HepG2 (cell line): ENCODE results near the gene EDN2. TPM values are rescaled to one million over a fixed set of nuclear protein-coding genes. Genes with fewer than 3 reads are reported as not detected.
A peak's percentile ranks its signal among the peaks of the same experiment; 100 is the strongest.

Experiments used
- MAZ ChIP-seq, 2 experiments: sonication (generic) in 1 of 2; formaldehyde crosslinking in 1 of 2; IDR thresholded peaks; 2 replicates each; pipeline versions ENCODE4 v1.5.0 to v1.6.1; 2012 to 2020; ENCODE audit warnings: low read depth in 2 of 2, mild to moderate bottlenecking in 2 of 2, borderline replicate concordance in 1 of 2, improper control_type of control experiment in 1 of 2, low read length in 1 of 2, missing genetic modification reagents in 1 of 2, moderate library complexity in 1 of 2
- SATB2 ChIP-seq: sonication (generic); formaldehyde crosslinking; IDR thresholded peaks from 2 replicates; pipeline ENCODE4 v1.5.0; 2020; ENCODE audit warnings: missing genetic modification reagents
- SMAD3 ChIP-seq: sonication (generic); formaldehyde crosslinking; IDR thresholded peaks from 2 replicates; pipeline ENCODE4 v1.4.0; 2020; ENCODE audit warnings: missing genetic modification reagents
- STAG1 ChIP-seq: sonication (generic); formaldehyde crosslinking; IDR thresholded peaks from 2 replicates; pipeline ENCODE4 v1.4.0; 2020; ENCODE audit warnings: missing genetic modification reagents
- TBX2 ChIP-seq: sonication (generic); formaldehyde crosslinking; IDR thresholded peaks from 2 replicates; pipeline ENCODE4 v1.5.0; 2020; ENCODE audit warnings: missing genetic modification reagents, mild to moderate bottlenecking, borderline replicate concordance
- YEATS2 ChIP-seq: sonication (generic); formaldehyde crosslinking; IDR thresholded peaks from 2 replicates; pipeline ENCODE4 v1.4.0; 2020; ENCODE audit warnings: missing genetic modification reagents, borderline replicate concordance
- ZNF207 ChIP-seq: fragments of 450-650 bp; IDR thresholded peaks from 2 replicates; pipeline ENCODE4 v1.6.1; 2016; ENCODE audit warnings: antibody characterized with exemption, borderline replicate concordance
- ZNF629 ChIP-seq: sonication (generic); formaldehyde crosslinking; conservative IDR thresholded peaks from 2 replicates; pipeline ENCODE4 v1.5.0; 2020; ENCODE audit warnings: missing genetic modification reagents
- ZNF670 ChIP-seq: sonication (generic); formaldehyde crosslinking; IDR thresholded peaks from 2 replicates; pipeline ENCODE4 v1.8.0; 2022; ENCODE audit warnings: mild to moderate bottlenecking, missing genetic modification reagents, borderline replicate concordance
- polyA plus RNA-seq, 8 experiments: library from polyadenylated mRNA; depleted of rRNA in 3 of 8; stranded (reverse) in 7 of 8; unstranded in 1 of 8; fragments of >200 nt; fragmentation: Illumina TruSeq in 4 of 8; extraction: Trizol in 4 of 8; gene quantifications; 2 replicates each; pipeline versions ENCODE4 v1.2.1 to v1.2.3, GENCODE V29; 2011 to 2016; ENCODE audit warnings: low read depth in 4 of 8, missing spikeins in 1 of 8, mixed read lengths in 1 of 8; ENCODE audit not compliant: insufficient read depth in 1 of 8
- total RNA-seq, 5 experiments: library from RNA; depleted of rRNA; stranded (reverse); fragments of >200 nt; fragmentation: Illumina TruSeq; extraction: Trizol; gene quantifications; 2 replicates each; pipeline ENCODE4 v1.2.3, GENCODE V29; 2016; ENCODE audit warnings: low read depth in 1 of 5
- TF ChIP-seq, protein P1 (sequence below): IDR thresholded peaks from 2 replicates; pipeline ENCODE4 v1.6.1; 2016; ENCODE audit warnings: missing biosample characterization, missing genetic modification reagents, low read depth
- TF ChIP-seq, protein P2 (sequence below): IDR thresholded peaks from 2 replicates; pipeline ENCODE4 v1.6.1; 2018; ENCODE audit warnings: missing genetic modification reagents
- TF ChIP-seq, protein P3 (sequence below): sonication (generic); formaldehyde crosslinking; IDR thresholded peaks from 2 replicates; pipeline ENCODE4 v1.4.0; 2020; ENCODE audit warnings: missing genetic modification reagents

EDN2 gene
- total and polyA plus RNA-seq, 2 of the 13 experiments (the other 11 are each of a cell fraction or from before 2014, with no cell fraction given) = not detected

DNA sequence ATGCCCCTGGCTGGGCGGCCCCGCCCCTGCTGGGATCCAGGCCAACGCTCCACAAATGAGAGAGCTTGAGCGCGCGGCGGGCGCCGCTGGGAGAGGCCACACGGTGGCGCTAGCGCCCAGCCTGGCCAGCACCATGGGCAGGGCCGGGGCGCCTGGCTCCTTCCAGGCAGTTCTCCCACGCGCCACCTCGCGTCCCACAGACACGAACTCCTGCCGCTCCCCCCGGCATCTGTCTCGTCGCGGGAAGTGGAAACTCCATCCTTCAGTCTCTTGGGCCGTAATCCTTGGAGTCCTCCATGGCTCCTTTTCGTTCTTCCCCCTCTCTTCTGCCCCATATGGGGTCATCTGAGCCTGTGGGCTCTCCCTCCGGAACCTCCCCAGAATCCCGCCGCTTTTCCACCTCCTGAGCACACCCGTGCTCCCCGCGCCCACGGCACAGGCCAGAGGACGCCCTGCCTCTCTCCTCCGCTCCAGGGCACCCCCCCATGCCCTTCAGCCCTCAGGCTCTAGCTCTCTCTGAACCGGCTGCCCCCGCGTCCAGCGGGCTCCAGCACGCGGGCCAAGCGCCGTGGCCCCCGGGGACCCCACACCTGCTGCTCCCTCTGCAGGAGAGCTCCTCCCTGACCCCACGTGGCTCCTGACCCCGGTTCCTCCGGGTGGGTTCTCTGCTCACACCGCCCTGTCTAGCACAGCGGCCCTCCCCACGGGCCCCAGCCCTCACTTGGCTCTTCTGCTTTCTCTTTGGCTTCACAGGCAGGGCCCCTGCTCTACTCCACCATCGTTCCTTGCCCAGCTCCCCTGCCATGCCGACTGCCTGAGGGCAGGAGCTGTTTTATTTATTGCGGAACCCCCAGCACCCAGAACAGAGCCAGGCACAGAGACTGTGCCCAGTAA, 31.9 kb upstream of the EDN2 start (continued):
- TF ChIP-seq, protein P1, sequence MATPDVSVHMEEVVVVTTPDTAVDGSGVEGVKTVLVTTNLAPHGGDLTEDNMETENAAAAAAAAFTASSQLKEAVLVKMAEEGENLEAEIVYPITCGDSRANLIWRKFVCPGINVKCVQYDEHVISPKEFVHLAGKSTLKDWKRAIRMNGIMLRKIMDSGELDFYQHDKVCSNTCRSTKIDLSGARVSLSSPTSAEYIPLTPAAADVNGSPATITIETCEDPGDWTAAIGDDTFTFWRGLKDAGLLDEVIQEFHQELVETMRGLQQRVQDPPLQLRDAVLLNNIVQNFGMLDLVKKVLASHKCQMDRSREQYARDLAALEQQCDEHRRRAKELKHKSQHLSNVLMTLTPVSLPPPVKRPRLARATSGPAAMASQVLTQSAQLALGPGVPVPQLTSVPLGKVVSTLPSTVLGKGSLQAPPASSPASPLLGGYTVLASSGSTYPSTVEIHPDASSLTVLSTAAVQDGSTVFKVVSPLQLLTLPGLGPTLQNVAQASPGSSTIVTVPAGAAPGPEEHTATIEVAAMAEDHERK (CRISPR knock-in tag) = no peak
- TF ChIP-seq ZNF207 (no peak), MAZ (IDR thresholded peaks at IDR 0.05; ENCODE audit: borderline replicate concordance, low read depth, low read length) (no peak), MAZ (CRISPR knock-in tag; IDR thresholded peaks at IDR 0.05; ENCODE audit: low read depth) (peak; percentile 76), TBX2 (CRISPR knock-in tag) (0 out of 2 replicates have a peak, but pooled peaks have one; percentile 18), YEATS2 (no peak), STAG1 (CRISPR knock-in tag) (peak; percentile 58), SATB2 (CRISPR knock-in tag) (no peak), ZNF629 (CRISPR knock-in tag) (no peak), ZNF670 (CRISPR knock-in tag) (no peak), SMAD3 (0 out of 2 replicates have a peak, but pooled peaks have one; percentile 31)
- TF ChIP-seq, protein P2, sequence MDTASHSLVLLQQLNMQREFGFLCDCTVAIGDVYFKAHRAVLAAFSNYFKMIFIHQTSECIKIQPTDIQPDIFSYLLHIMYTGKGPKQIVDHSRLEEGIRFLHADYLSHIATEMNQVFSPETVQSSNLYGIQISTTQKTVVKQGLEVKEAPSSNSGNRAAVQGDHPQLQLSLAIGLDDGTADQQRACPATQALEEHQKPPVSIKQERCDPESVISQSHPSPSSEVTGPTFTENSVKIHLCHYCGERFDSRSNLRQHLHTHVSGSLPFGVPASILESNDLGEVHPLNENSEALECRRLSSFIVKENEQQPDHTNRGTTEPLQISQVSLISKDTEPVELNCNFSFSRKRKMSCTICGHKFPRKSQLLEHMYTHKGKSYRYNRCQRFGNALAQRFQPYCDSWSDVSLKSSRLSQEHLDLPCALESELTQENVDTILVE = no peak
- TF ChIP-seq, protein P3, sequence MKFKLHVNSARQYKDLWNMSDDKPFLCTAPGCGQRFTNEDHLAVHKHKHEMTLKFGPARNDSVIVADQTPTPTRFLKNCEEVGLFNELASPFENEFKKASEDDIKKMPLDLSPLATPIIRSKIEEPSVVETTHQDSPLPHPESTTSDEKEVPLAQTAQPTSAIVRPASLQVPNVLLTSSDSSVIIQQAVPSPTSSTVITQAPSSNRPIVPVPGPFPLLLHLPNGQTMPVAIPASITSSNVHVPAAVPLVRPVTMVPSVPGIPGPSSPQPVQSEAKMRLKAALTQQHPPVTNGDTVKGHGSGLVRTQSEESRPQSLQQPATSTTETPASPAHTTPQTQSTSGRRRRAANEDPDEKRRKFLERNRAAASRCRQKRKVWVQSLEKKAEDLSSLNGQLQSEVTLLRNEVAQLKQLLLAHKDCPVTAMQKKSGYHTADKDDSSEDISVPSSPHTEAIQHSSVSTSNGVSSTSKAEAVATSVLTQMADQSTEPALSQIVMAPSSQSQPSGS (CRISPR knock-in tag) = 0 out of 2 replicates have a peak, but pooled peaks have one; percentile 36
